ENCODE data around the gene DIAPH2.

The DIAPH2 gene

DNA sequence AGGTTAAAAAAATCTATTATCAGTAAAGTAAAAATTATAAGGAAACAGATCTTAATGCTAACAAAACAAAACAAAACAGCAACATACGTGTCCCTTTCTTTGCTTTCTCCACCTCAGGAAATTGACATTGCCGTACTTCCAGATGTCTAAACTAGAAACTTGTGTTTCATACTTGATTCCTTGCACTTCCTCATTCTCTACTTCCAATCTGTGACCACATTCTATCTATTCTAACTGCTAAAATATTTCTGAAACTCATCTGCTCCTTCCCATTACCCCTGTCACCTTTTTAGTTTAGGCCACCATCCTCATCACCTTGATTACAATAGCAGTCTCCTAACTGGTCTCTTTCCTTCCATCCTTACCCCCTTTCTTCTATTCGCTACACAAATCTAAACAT is 176.6 kb downstream of the DIAPH2 start:
- H3K27me3 ChIP-seq (ENCODE audit: low read depth), result no peaks in the 10 kb centered on the region
- in situ Hi-C loops (cut with MboI; ENCODE audit: low sequenced_read_pairs), result no loop called here
- H3K4me3 ChIP-seq, result no peak overlapping the region
- H3K4me1 ChIP-seq, result peaks cover 8% of the 10 kb centered on the region
- no peak for DNase-seq (ENCODE audit: low spot score in 2 of 2)
- H3K36me3 ChIP-seq (replicated peaks), result no peaks in the 10 kb centered on the region
- no peaks in the 10 kb centered on the region for H3K9me3 ChIP-seq

DNA sequence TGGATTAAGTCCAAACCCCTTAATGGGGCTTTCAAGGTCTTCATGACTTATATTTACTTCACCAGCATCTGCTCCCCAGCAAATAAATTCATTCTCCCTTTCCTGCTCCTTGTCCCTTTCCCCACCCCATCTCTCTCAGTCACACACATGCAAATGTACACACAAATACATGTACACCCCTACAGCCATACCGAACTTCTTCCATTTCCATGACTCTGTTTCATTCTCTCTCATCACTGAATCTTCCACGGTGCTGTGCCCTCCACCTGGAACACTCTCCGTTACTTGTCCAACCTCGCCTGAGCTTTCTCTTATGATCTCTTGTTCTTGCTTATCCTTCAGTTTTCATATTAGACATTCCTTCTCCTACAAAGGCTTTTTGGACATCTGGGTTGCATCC is 177.0 kb downstream of the DIAPH2 start:
- in situ Hi-C loops (cut with MboI; ENCODE audit: low sequenced_read_pairs), result no loop called here
- H3K4me1 ChIP-seq, result peaks cover 8% of the 10 kb centered on the region

DNA sequence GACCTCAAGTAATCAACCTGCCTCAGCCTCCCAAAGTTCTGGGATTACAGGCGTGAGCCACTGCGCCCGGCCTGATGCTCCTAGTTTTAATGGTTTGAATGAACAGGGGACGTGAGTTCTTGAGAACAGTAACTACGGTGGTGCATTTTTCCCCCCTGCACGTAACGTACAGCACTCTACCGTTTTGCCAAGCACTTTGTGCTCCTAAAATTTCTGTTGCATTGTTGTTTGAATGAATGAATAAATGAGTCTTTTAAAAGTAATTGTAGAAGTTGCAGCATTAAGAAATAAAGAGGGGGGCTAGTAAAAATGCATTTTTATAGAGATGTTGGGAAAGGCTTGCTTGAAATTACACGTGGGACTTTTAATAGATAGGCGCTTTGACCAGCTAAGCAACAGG is 199.0 kb downstream of the DIAPH2 start, which contains the start of gene RPA4:
Gene RPA4, plus strand, starts transcription at position 301 of the 400 bp plus-strand sequence. CDS start 403 bp downstream, outside the sequence.
- Histone ChIP-seq H3K4me1 (peaks cover 9% of the 10 kb centered on the region), H3K9me3 (no peaks in the 10 kb centered on the region), H3K36me3 (replicated peaks) (no peaks in the 10 kb centered on the region), H3K4me3 (no peak within 1 kb of the TSS), H3K27me3 (ENCODE audit: low read depth) (no peaks in the 10 kb centered on the region)
- DNase-seq (ENCODE audit: low spot score in 2 of 2), result no peak
- in situ Hi-C loops (cut with MboI; ENCODE audit: low sequenced_read_pairs), result no loop called here

More for the DNA sequence above, 177.0 kb downstream of the DIAPH2 start:
- H3K9me3 ChIP-seq, result no peaks in the 10 kb centered on the region
- H3K4me3 ChIP-seq, result no peak overlapping the region
- H3K36me3 ChIP-seq (replicated peaks), result no peaks in the 10 kb centered on the region
- DNase-seq (ENCODE audit: low spot score in 2 of 2), result no peak
- H3K27me3 ChIP-seq (ENCODE audit: low read depth), result no peaks in the 10 kb centered on the region

DNA sequence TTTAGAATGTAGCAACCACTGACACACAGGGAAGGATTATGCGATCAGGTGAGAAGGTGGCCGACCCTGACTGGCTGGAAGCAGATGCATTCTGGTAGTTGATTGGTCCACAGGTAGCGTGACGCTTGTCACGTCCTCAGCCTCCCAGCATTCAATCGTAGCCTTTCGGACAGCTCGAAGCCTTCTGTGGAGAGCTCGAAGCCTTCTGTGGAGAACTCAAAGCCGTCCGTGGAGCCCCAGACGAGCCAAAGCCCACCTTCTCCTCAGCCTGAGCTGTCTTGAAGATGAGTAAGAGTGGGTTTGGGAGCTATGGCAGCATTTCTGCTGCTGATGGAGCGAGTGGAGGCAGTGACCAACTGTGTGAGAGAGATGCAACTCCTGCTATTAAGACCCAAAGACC is 199.4 kb downstream of the DIAPH2 start:
- in situ Hi-C loops (cut with MboI; ENCODE audit: low sequenced_read_pairs), result no loop called here
- H3K9me3 ChIP-seq, result no peaks in the 10 kb centered on the region
- DNase-seq (ENCODE audit: low spot score in 2 of 2), result no peak
- no peak overlapping the region for H3K4me3 ChIP-seq
- H3K4me1 ChIP-seq, result peaks cover 9% of the 10 kb centered on the region
- H3K27me3 ChIP-seq (ENCODE audit: low read depth), result no peaks in the 10 kb centered on the region
- H3K36me3 ChIP-seq (replicated peaks), result no peaks in the 10 kb centered on the region

DNA sequence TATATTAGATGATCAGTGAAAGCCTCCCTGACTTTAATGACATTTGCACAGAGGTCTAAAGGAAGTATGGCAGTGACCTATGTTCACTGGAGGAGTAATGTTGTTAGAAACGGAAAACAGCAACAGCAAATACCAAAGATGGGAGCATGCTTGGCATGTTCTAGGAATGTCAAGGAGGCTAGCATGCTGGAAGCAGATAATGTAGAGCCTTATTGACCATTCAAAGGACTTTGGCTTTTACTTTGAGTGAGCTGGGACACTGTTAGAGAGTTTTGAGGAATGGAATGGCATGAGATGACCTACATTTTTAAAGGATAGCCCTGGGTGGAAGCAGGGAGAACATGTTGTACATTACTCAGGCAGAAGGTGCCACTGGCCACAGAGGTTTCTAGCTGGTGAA is 205.1 kb downstream of the DIAPH2 start:
- Histone ChIP-seq H3K36me3 (replicated peaks) (no peaks in the 10 kb centered on the region), H3K27me3 (ENCODE audit: low read depth) (no peaks in the 10 kb centered on the region), H3K4me3 (no peak overlapping the region), H3K9me3 (no peaks in the 10 kb centered on the region), H3K4me1 (peaks cover 23% of the 10 kb centered on the region)
- in situ Hi-C loops (cut with MboI; ENCODE audit: low sequenced_read_pairs), result no loop called here
- no peak for DNase-seq (ENCODE audit: low spot score in 2 of 2)

DNA sequence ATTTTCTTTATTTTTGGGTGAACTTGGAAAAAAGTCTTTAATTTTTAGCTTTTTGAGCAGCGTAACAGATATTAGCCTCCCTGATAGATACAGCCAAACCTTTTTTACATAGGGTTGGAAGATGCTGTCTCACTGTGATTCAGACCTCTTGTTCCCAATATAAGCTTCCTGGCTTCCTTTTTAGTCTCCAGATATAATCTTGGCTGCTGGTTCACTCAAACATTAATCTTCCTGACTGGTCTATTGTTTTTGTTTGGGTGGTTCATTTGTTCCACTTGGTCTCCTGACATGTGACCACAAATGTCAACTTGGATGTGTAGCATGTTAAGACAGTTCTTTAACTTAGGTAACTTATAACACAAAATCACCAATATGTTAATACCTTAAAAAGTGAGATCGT is 222.1 kb downstream of the DIAPH2 start:
- Histone ChIP-seq H3K27me3 (ENCODE audit: low read depth) (no peaks in the 10 kb centered on the region), H3K4me1 (no peaks in the 10 kb centered on the region; the same call in 1 of the 2 replicates), H3K4me3 (no peak overlapping the region), H3K36me3 (replicated peaks) (no peaks in the 10 kb centered on the region), H3K9me3 (no peaks in the 10 kb centered on the region)
- in situ Hi-C loops (cut with MboI; ENCODE audit: low sequenced_read_pairs), result no loop called here
- DNase-seq (ENCODE audit: low spot score in 2 of 2), result no peak

DNA sequence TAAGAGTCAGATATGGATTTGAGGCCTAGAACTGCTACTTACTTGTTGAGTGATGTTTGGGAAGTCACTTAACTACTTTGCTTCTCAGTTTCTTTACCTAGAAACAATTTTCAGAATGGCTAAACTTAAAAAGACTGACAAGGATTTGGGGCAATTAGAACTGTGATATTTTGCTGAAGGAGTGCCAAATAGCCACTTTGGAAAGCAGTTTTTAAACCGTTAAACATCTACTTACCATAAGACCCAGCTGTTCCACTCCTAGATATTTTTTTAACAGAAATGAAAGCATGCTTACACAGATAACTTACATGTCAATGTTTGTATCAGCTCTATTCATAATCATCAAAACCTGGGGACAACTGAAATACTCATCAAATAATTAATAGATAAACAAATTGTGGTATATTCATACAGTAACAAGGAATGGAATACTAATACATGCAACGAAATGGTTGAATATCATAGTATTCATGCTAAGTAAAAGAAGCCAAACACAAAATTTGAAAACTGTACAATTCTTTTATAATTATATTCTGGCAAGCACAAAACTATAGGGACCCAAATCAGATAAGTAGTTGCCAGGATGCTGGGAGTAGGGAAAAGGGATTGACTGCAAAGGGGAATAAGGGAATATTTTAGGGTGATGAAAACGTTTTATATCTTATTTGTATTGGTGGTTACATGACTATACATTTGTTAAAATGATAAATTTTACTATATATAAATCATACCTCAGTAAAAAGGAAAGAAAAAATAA is 223.1 kb downstream of the DIAPH2 start:
- H3K9me3 ChIP-seq, result no peaks in the 10 kb centered on the region
- in situ Hi-C loops (cut with MboI; ENCODE audit: low sequenced_read_pairs), result no loop called here
- H3K4me3 ChIP-seq, result no peak overlapping the region
- no peaks in the 10 kb centered on the region for H3K36me3 ChIP-seq (replicated peaks)
- no peaks in the 10 kb centered on the region; the same call in 1 of the 2 replicates for H3K4me1 ChIP-seq
- DNase-seq (ENCODE audit: low spot score in 2 of 2), result no peak
- H3K27me3 ChIP-seq (ENCODE audit: low read depth), result no peaks in the 10 kb centered on the region

DNA sequence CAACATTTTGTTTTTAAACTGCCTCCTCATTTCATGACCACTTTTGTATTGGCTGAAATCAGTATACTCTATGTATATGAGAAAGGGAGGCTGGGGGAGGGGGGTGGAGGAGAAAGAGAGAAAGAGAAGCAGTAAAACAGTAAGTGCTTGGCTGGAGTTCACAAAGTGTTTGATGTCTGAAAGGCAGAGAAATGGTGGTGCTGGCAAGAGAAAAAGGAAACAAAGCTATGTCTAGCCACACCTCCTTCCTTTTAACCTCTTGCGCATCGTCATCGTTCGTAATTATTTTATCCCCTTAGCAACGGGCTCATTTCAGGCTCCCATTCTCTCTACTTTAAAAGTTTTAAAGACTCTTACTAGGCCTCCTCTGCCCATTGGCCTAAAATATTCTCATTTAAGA is 224.6 kb downstream of the DIAPH2 start:
- no peak for DNase-seq (ENCODE audit: low spot score in 2 of 2)
- in situ Hi-C loops (cut with MboI; ENCODE audit: low sequenced_read_pairs), result no loop called here
- no peaks in the 10 kb centered on the region; the same call in 1 of the 2 replicates for H3K4me1 ChIP-seq
- H3K9me3 ChIP-seq, result no peaks in the 10 kb centered on the region
- H3K36me3 ChIP-seq (replicated peaks), result no peaks in the 10 kb centered on the region
- H3K27me3 ChIP-seq (ENCODE audit: low read depth), result no peaks in the 10 kb centered on the region
- no peak overlapping the region for H3K4me3 ChIP-seq

DNA sequence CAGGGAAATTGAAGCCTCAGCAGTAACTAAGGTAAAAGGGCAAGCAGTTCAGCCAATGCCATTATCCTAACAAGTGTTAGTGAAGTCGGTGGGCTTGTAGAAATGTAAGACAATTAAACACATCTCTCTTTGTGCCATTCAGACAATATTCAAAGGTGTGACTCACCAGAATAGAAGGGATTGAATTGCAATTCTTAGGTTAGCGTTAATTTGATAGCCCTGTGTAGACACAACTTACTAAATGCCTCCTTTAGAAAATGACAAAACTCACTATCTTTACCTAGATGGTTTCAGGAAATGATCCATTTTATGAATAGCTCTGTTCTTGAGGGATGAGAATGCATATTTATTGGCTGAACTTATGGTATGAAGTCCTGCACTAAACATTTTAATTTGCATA is 234.2 kb downstream of the DIAPH2 start:
- no peaks in the 10 kb centered on the region for H3K9me3 ChIP-seq
- H3K27me3 ChIP-seq (ENCODE audit: low read depth), result no peaks in the 10 kb centered on the region
- H3K4me3 ChIP-seq, result no peak overlapping the region
- no peaks in the 10 kb centered on the region for H3K4me1 ChIP-seq
- no peak for DNase-seq (ENCODE audit: low spot score in 2 of 2)
- in situ Hi-C loops (cut with MboI; ENCODE audit: low sequenced_read_pairs), result no loop called here
- H3K36me3 ChIP-seq (replicated peaks), result no peaks in the 10 kb centered on the region

DNA sequence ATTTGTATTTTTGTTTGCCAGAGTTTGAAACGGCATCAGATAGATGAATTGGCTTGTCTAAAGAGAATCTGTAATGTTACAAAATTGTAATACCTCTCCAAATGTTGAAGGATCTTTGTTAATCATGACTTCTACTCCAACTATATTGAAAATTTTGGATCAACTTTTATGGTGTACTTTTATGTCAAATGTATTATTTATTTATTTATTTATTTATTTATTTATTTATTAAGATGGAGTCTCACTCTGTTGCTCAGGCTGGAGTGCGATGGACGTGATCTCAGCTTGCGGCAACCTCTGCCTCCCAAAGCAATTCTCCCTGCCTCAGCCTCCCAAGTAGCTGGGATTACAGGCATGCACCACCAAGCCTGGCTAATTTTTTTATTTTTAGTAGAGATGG is 235.0 kb downstream of the DIAPH2 start:
- H3K27me3 ChIP-seq (ENCODE audit: low read depth), result no peaks in the 10 kb centered on the region
- H3K9me3 ChIP-seq, result no peaks in the 10 kb centered on the region
- H3K4me1 ChIP-seq, result no peaks in the 10 kb centered on the region
- no peaks in the 10 kb centered on the region for H3K36me3 ChIP-seq (replicated peaks)
- no peak for DNase-seq (ENCODE audit: low spot score in 2 of 2)
- in situ Hi-C loops (cut with MboI; ENCODE audit: low sequenced_read_pairs), result no loop called here
- no peak overlapping the region for H3K4me3 ChIP-seq

DNA sequence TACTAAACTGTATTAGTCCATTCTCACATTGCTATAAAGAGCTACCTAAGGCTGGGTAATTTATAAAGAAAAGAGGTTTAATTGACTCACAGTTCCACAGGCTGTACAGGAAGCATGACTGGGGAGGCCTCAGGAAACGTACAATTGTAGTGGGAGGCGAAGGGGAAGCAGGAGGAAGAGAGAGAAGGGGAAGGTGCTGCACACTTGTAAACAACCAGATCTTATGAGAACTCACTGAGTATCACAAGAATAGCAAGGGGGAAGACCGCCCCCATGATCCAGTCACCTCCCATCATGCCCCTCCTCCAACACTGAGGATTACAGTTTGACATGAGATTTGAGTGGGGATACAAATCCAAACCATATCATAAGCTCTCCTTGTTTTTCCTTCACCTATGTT is 239.9 kb downstream of the DIAPH2 start:
- no peak overlapping the region for H3K4me3 ChIP-seq
- no peak for DNase-seq (ENCODE audit: low spot score in 2 of 2)
- H3K4me1 ChIP-seq, result no peaks in the 10 kb centered on the region
- no peaks in the 10 kb centered on the region for H3K27me3 ChIP-seq (ENCODE audit: low read depth)
- in situ Hi-C loops (cut with MboI; ENCODE audit: low sequenced_read_pairs), result no loop called here
- H3K9me3 ChIP-seq, result no peaks in the 10 kb centered on the region
- H3K36me3 ChIP-seq (replicated peaks), result no peaks in the 10 kb centered on the region

DNA sequence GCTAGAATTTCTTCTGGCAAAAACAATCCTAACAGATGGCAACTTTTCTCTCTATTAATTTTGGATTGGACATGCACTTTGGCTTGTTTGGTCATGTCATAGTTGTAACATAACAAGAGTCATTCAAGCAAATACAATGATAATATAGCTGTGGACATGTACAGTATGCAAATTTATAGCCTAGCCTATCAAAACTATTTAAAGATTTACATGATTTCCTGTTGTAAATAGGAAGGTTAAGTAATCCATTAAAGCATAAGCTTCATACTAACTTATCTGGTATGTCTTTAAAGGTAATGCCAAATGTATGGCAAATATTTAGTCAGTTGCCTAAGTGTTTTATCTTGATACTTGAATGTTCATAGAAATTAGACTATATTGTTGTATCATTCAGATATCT is 244.4 kb downstream of the DIAPH2 start:
- H3K36me3 ChIP-seq (replicated peaks), result no peaks in the 10 kb centered on the region
- in situ Hi-C loops (cut with MboI; ENCODE audit: low sequenced_read_pairs), result no loop called here
- no peaks in the 10 kb centered on the region for H3K27me3 ChIP-seq (ENCODE audit: low read depth)

DNA sequence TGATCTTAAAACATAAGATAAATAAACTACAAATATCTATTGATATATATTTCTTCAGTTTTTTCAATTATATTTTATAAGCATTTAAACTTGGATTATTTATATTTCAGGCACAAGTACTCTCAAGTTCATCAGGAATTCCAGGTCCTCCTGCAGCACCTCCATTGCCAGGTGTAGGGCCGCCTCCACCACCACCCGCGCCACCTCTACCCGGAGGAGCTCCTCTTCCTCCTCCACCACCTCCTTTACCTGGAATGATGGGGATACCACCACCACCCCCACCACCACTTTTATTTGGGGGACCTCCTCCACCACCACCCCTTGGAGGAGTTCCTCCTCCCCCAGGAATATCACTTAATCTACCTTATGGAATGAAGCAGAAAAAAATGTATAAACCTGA is 273.1 kb downstream of the DIAPH2 start:
- H3K9me3 ChIP-seq, result peaks cover 13% of the 10 kb centered on the region
- in situ Hi-C loops (cut with MboI; ENCODE audit: low sequenced_read_pairs), result no loop called here
- DNase-seq (ENCODE audit: low spot score in 2 of 2), result no peak

More for the DNA sequence above, 244.4 kb downstream of the DIAPH2 start:
- no peak overlapping the region for H3K4me3 ChIP-seq
- DNase-seq (ENCODE audit: low spot score in 2 of 2), result no peak
- H3K9me3 ChIP-seq, result no peaks in the 10 kb centered on the region
- peaks cover 2% of the 10 kb centered on the region; the same call in 1 of the 2 replicates for H3K4me1 ChIP-seq

DNA sequence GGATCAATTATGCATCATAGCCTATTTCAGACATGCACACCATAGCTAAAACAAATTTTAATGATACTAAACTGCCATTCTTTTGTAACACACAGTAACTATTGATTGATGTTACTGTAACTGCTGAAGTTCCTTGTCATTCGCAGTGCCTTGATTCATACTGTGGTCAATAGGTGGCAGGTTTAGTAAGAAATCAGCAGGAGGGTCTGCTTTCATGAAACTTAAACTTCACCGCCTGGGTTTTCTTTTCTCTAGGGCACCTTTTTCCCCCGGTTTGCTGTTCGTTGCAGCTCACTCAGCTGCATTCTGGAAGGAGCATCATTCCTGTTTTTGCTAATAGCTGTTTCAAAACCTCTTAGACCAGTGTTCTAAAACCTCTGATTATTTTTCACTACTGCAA is 287.2 kb downstream of the DIAPH2 start:
- no peak for DNase-seq (ENCODE audit: low spot score in 2 of 2)
- in situ Hi-C loops (cut with MboI; ENCODE audit: low sequenced_read_pairs), result no loop called here
- Histone ChIP-seq H3K36me3 (replicated peaks) (no peaks in the 10 kb centered on the region), H3K9me3 (no peaks in the 10 kb centered on the region), H3K27me3 (ENCODE audit: low read depth) (no peaks in the 10 kb centered on the region), H3K4me1 (no peaks in the 10 kb centered on the region), H3K4me3 (no peak overlapping the region)

More for the DNA sequence above, 273.1 kb downstream of the DIAPH2 start:
- peaks cover 10% of the 10 kb centered on the region; the same call in 1 of the 2 replicates for H3K36me3 ChIP-seq (replicated peaks)
- no peaks in the 10 kb centered on the region for H3K27me3 ChIP-seq (ENCODE audit: low read depth)
- no peak overlapping the region for H3K4me3 ChIP-seq
- no peaks in the 10 kb centered on the region for H3K4me1 ChIP-seq

DNA sequence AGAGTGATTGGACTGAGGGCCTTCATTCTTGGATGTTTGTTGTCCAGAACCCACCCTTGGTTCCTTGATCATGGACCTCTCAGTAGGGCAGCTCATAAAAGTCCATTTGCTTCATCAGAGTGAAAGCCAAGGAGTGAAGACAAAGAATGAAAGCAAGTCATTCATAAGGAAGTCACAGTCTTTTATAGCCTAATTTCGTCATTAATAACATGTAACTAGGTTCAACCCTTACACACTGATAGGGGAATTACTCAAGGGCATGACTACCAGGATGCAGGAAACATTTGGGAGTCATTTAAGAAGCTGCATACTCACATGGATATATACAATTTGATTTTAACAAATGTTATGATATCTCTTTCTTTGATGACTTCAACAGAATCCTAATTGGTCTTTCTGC is 294.3 kb downstream of the DIAPH2 start:
- Histone ChIP-seq H3K4me1 (no peaks in the 10 kb centered on the region), H3K36me3 (replicated peaks) (no peaks in the 10 kb centered on the region), H3K4me3 (no peak overlapping the region), H3K27me3 (ENCODE audit: low read depth) (no peaks in the 10 kb centered on the region), H3K9me3 (no peaks in the 10 kb centered on the region)
- DNase-seq (ENCODE audit: low spot score in 2 of 2), result no peak
- in situ Hi-C loops (cut with MboI; ENCODE audit: low sequenced_read_pairs), result no loop called here

Measured in HAP-1 (cell line).